Spleen (tissue), 7 donors: ENCODE data around the gene FUT1.

Experiments
- POLR2A ChIP-seq, 3 donors: fragments of 450-650 bp; IDR thresholded peaks; one replicate each; pipeline ENCODE4 v1.5.1; 2017; ENCODE audit warnings: antibody characterized with exemption in 3 of 3, mild to moderate bottlenecking in 1 of 3
- POLR2AphosphoS5 ChIP-seq, 3 donors: sonication (generic); formaldehyde crosslinking; IDR thresholded peaks; one replicate each; pipeline ENCODE4 v1.5.1; 2017; ENCODE audit warnings: antibody characterized with exemption in 3 of 3
- TF ChIP-seq, protein P1 (sequence below), 11 experiments: fragments of 200-600 bp in 7 of 11; fragments of 450-650 bp in 4 of 11; sonication (generic) in 4 of 11; IDR thresholded peaks in 8 of 11; conservative IDR thresholded peaks in 3 of 11; 1 replicate in 7 of 11; 2 replicates in 4 of 11; pipeline versions ENCODE4 v1.4.0 to v1.8.0; 2016 to 2021; ENCODE audit warnings: antibody characterized with exemption in 11 of 11, inconsistent platforms in 4 of 11, mild to moderate bottlenecking in 1 of 11
- donor health status: DM: no; HTN: no; CAD: no; lungs with moderate emphysema.
- donor health status: DM: no; HTN: no; CAD: no.
- donor health status: DM: no; HTN: no; CAD: no.

DNA sequence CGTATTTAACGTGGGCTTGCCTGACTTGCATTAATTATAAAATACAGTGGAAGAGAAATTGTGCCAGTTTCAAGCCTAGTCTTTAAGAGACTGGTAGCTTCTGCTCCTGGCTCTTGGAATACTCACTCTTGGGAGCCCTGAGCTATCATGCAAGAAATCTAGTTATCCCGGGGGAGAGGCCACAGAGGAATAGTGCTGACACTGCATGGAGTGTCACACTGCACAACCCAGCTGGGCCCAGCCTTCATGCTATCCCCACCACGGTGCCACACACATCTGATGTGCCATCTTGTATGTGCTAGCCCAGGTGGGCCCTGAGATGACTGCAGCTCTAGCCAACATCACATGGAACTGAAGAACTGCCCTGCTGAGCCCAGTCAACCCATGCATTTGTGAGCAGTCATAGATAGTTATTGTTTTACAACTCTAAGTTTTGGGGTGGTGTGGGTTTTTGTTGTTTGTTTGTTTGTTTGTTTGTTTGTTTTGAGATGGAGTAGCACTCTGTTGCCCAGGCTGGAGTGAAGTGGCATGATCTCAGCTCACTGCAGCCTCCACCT is 41.3 kb downstream of the FUT1 start:
- TF ChIP-seq POLR2A (IDR thresholded peaks at IDR 0.05): no peak
- TF ChIP-seq, protein P1, sequence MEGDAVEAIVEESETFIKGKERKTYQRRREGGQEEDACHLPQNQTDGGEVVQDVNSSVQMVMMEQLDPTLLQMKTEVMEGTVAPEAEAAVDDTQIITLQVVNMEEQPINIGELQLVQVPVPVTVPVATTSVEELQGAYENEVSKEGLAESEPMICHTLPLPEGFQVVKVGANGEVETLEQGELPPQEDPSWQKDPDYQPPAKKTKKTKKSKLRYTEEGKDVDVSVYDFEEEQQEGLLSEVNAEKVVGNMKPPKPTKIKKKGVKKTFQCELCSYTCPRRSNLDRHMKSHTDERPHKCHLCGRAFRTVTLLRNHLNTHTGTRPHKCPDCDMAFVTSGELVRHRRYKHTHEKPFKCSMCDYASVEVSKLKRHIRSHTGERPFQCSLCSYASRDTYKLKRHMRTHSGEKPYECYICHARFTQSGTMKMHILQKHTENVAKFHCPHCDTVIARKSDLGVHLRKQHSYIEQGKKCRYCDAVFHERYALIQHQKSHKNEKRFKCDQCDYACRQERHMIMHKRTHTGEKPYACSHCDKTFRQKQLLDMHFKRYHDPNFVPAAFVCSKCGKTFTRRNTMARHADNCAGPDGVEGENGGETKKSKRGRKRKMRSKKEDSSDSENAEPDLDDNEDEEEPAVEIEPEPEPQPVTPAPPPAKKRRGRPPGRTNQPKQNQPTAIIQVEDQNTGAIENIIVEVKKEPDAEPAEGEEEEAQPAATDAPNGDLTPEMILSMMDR (IDR thresholded peaks at IDR 0.05 in 8 of 11, conservative IDR thresholded peaks at IDR 0.05 in 3 of 11): no peak
- no peak for TF ChIP-seq POLR2AphosphoS5 (IDR thresholded peaks at IDR 0.05)
